GM19238 (cell line): ENCODE data around the gene RRBP1.

Experiments used
- DNase-seq: peaks from one replicate; pipeline ENCODE4 v3.0.0; 2011; ENCODE audit warnings: low spot score; ENCODE audit not compliant: insufficient read length

The RRBP1 gene

DNA sequence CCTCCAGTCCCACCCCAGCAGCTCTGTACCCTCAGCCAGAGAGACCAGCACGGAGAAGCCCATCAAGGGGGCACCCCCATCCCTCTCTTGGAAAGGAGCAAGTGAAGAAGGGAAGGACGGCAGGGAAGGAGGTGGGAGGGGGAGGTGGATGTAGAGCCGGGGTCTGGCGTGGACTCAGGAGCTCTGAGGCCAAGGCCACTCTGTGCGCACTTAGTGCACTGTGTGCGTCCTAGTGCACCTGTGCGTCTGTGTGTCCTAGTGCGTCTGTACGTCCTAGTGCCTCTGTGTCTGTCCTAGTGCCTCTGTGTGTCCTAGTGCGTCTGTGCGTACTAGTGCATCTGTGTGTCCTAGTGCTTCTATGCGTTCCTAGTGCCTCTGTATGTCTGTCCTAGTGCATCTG, 58.0 kb downstream of the RRBP1 start:
- DNase-seq: no peak

DNA sequence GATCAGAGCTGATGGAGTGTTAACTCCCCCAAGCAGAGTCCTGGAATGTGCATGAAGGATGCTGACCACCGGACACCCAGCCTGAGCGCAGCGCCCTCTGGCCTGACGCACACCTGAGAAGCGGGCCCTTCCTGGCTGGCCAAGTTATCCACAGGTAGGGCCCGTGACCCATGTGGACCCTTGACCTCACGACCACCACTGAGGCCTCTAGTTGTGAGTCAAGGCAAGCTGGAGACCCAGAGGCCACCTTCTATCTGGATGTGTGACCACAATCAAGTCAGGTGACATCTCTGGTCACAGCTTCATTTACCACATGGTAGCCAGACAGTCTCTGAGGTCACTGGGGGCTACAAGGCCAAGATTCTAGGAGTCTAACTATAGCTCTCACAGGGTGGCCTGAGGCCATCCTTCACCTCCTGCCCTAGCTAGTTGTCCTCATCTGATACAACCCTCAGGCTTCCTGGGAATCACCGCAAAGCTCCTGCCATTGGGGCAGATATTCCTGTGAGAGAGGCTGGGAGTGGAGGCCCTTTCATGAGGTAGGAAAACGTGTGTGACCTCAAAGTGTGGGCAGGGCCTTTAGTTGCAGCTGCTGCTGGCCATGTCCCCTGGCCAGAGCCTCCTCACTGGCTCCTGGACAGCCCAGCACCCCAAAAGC, 59.1 kb downstream of the RRBP1 start:
- DNase-seq: no peak

DNA sequence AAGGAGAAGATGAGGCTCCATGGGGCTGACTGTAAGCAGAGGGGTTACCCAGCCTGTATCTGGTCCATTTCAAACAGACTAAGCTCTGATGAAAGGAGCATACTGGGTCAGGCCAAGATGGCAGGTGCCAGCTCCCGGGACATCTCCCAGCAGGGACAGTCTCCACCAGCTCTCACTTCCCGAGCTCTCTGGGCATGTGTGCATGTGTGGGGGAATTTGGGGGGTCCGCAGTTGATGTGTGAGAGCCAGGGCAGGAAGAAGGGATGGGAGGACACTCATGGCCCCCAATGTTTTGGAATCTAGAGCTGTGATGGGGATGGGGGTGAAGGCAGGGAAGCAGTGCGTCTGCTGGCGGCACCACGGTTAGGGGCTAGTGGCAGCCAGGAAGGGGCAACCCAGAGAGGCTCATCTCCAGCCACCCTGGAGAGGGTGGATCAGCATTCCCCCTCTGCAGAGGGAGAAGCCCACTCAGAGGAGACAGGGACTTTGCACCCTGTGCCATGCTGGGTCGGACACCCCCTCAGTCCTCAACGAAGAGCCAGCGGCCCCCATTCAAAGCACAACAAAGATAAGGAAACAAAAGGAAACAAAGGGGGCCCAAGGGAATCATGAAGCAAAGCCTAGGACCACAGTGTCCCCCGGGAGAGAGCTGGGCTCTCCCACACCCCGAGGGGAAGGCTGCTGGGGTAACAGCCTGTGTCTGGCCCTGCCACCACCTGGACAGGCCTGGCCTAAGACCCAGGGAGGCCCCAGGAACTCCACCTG, 59.8 kb downstream of the RRBP1 start:
- DNase-seq: no peak

DNA sequence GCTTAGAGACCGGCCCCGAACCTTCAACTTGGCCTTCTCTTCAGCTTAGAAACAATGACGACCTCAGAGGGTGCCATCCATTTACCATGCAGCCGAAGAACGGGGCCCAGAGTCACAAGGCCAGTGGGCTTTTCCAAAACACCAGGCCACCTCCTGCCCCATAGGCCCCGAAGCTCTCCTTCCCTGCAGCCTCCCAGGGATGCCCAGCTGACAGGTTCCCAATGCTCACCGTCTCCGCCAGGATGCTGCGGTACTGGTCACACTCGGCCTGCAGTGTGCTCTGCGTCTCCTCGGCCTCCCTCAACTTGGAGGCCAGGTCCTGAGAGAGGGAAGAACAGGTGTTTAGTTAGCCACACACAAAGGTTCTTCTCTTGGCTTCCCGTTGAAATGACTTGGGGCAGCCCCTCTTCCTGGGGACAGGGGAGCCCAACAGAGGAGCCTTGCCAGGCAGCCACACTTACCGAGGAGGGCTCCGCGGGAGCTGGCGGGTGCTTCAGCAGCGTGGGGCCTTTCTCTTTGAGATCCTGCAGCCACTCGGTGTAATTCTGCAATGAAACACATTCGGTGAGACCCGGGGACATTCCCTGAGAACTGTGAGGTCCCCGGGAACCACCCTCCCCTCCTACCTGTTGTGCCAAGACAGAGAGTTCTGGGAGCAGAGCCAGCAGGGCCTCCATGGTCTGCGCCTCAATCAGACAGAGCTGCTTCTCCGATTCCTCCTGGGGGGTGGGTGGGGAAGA, 60.6 kb downstream of the RRBP1 start:
- no peak for DNase-seq

DNA sequence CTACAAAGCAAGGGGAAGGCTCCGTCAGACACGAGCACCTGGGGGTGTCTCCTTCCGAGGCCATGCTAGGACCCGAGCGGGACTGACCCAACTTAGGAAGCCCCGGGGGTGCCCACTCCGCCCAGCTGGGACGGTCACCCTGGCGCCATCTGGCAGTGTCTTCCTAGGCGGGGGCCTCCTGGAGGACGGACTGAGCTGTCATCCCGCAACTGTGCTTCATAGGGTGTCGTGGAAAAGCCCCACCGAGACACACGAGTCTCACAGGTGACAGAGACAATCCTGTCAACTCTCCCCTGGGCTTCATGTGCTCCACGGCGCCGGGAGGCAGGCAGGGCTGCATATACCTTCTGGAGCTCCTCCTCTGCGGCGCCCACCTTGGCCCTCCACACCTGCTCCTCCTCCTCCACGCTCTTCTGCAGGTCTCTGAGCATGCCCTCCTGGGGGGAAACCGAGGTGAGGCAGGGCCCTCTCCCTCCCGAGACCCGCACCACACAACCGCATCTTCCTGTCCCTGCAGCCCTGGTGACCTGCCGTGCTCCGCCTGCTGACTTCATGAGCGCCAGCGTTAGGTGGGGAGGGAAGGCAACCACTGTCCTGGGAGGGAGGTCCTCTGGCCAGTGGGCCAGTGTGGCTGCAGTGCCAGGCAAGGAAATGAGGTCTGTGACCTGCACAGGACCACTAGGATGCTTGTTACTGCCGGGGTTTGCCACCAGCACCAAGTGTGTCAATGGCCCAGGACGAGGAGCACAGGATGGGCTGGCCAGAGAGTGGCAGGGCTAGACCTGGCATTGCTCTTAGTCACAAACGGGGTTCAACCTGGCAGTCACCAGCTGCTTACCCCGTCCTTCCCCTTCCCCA, 61.4 kb downstream of the RRBP1 start:
- DNase-seq: peak; percentile 1

DNA sequence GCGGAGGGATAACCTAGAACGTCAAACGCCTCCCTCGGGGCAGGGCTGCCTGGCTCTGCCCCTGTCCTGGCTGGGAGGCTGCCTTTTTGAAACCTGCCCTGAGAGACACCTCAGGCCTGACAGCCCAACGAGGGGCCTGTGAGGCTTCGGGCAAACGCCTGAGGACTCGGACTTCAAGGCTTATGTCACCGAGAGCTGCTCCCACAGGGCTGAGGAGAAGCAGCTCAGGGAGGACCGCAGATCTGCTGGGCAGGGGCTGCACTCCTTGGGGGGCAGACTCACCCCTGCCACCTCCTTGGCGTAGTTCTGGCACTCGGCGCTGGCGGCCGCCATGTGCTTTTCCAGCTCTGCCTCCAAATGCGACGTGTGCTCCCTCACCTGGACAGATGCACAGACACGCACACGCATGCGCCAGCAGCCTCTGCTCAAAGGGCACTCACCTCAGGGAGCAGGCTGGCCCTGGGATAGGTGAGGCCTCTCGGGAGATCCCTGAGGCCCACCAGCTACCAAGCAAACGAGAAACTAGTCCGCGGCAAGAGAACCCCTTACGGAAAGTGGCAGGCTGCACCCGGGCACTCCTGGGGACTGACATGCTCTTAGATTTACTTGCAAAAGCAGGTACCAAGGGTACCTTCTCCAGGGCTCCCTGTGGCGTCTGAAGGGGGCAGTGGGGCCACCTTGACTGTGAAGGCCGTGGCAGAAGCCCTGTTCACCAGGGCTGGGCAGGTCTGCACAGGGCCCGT, 62.5 kb downstream of the RRBP1 start:
- no peak for DNase-seq

DNA sequence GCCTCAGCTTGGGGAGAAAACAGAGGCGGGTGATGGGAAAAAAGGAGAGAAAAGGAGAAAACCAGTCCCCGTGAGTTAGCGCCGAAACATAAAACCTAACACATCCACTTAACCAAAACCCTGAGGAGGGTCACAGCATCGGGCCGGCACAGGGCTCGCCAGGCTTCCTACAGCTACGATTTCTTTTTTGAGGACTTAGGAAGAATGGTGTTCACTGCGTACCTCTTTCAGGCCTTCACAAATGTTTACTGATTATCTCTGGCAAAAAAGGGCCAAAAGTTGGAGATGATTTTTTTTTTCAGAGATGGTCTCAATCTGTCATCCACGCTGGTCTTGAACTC, 63.4 kb downstream of the RRBP1 start:
- no peak for DNase-seq

DNA sequence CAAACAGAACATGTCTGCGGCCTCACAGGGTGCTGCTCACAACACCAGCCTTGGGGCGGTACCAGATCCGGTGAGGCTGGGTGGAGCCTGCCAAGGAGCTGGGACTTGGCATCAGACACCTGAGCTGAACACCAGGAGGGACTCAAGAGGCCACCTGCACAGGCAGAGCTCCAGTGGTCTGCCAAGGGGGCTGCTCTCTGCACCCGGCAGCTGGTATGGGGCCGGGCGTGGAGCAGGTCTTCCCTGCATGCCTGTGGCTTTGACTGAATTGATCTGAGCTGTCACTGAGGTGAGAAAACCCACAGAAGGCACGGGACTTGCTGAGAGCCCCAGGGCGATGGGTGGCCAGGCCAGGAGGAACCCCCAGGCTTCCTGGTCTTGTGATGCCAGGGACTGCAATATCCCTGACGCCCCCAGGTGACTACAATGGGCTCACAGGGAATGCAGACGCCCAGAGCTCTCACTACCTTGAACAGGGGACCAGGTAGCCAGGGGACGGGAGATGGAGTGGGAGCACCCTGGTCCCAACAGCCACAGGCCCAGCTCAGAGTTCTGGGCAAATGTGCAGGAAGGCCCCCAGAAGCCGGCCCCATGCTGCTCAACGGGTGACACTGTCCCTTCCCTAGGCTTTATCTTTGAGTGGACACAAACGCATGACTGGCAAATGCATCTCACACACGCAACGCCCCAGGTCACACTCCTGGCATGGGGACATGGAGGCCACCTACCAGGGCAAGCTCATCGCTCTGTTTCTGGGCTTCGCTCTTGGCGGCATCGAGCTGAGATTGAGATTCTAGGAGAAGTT, 64.0 kb downstream of the RRBP1 start:
- no peak for DNase-seq

DNA sequence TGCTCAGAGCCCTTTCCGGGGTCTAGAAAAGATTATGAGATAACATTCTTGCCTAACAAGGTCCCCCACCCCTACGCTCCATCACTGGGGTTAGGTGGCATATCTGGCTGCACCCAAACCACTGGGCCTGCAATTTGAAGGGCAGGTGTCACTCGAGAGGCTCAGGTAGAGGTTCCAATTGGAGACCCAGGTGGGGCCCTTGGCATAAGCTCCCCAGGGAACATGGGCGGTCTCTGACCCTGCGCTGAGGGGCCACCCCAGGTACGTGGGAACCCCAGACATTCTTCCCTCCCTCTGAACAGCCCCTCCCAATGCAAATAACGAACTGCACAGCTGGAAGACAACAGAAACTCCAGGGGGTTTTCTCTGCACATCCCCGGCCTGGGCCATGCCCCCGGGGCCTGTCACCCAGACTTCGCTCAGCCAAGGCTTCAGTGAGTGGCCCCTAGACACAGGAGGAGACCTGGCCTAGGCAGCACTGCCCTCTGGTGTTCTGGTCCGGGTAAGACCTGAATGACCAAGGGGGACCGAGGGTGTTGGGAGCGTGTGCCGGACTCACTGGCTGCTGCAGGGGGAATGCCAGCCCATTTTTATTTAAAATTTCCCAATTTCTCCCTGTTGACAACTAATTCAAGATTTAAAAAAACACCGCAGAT, 64.7 kb downstream of the RRBP1 start:
- peak; percentile 48 for DNase-seq

DNA sequence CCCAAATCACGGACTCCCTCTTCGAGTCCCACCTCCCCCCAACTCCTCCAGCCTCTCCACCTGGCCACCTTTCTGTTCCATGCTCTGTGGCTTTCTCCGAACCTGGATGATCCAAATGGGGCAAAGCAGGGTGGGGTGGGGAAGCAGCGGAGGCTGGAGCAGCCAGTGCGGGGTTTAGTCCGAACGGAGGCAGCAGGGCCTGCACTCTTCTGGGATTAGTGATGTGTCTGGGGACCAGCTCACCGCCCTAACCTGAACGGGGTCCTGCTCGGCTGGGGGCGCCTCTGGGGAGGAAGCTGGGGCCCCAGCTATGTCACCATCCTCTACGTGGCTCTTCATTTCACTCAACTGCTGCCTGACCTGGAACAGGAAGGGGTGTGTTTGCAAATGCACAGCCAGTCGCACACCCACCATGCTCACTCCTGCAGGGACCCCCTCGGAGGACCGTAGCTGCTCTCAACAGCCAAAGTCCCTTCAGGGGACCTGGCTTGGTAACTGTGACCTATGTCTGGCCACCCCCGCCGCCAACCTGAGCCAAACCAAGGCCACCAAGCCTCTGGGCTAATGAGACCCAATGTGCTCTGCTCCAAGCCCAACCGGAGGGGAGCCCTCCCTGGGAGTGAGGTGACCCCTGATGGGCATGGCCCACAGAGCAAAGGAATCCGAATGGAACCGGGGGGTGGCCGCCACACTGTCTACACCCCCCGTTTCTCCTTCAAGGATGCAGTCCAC, 65.4 kb downstream of the RRBP1 start:
- DNase-seq: no peak

DNA sequence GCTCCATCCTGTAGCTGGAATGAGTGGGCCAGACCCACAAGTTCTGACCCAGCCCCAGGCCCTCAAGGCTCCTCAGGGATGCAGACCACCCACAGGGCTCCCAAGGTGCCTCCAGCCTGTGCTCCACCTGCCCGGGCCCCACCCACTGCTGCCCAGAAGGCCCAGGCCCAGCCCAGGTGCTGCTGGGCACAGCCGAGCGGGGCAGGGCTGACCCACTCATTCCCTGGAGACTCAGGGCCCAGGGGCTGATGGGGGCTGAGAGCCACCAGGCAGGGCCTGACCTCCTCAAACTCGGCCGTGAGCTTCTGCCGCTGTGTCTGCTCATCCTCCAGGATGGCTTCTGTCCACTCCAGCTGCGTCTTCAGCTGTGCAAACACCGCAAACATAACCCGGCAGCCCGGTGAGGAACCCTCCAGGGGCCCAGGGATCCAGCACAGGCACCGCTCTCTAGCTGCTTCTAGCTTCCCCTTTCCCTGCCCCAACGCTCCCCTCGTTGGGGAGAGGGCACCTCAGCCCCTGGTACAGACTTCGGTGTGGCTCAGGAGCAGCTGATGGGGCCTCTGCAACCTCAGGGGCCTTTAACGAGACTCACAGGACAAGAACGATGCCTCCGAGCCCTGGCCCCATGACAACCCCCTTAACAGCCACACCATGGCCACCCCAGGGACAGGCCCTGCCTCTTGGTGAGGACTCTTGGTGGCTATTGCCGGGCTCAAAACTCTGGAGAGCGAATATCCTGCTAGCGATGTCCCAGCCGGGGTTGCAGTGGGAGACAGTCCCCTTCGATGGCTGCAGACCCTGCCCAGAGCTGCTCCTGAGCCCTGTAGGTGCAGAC, 66.2 kb downstream of the RRBP1 start:
- no peak for DNase-seq

DNA sequence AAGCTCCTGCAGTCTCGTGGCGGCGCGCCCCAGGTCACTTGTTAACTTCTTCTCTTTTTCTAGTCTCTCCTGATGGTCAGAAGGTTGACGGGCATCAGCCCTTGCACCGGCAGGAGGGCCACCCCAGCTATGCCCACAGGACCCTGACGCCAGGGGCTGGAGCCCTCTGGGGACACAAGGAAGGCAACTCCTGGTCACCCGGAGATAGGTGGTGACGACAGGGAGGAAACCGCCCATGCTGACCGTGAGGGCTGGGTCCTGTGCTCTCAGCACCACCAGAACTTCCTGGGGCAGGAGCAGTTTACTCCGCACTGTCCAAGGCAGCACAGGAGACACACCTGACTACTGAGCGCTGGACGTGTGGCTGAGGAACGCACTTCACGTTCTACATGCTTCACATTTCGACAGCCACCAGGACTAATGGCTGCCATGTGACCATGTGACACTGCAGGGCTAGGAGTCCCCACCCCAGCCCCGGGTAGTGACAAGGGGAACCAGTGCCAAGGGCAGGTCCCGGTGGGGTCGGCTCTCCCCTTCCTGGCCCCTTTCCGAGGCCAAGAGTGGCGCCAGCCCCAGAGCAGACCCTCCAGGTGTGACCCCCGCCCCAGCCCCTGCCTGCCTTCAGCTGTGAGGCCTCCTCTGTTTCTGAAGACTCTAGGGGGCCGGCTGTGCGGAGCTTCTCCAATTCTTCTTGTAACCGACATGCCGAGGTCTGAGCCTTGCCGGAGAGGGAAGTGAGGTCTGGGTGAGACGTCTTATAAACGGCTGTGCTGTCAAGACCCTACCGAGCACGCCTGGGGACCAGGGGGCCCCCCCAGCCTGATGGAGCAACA, 67.0 kb downstream of the RRBP1 start:
- no peak for DNase-seq

DNA sequence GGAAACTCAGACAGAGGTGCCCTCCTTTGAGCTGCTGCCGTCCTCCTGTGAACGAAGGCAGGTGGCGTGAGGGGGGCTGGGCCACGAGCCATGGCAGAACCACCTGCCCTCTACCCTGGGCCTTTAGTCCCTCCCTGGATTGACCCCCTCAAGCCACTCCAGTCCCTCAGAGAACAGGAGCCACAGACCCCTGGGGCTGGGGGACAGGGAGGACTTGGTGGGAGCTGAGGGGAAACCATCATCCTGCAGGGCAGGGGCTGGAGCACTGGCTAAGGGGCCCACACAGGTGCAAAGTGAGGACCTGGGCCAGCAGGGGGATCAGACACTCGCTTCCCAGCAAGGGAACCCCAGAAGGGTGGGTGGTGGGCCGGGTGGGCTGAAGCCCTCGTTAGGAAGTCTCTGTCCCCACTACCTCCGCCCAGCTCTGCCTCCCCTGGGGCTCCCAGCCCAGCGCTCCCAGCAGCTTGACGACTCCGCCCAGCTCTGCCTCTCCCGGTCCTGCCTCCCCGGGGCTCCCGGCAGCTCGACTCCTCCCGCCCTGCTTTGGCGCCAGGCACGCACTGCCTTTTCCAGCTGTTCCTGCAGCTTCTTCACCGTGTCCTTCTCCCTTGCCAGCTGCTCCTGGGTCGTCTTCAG, 67.7 kb downstream of the RRBP1 start:
- DNase-seq: no peak

DNA sequence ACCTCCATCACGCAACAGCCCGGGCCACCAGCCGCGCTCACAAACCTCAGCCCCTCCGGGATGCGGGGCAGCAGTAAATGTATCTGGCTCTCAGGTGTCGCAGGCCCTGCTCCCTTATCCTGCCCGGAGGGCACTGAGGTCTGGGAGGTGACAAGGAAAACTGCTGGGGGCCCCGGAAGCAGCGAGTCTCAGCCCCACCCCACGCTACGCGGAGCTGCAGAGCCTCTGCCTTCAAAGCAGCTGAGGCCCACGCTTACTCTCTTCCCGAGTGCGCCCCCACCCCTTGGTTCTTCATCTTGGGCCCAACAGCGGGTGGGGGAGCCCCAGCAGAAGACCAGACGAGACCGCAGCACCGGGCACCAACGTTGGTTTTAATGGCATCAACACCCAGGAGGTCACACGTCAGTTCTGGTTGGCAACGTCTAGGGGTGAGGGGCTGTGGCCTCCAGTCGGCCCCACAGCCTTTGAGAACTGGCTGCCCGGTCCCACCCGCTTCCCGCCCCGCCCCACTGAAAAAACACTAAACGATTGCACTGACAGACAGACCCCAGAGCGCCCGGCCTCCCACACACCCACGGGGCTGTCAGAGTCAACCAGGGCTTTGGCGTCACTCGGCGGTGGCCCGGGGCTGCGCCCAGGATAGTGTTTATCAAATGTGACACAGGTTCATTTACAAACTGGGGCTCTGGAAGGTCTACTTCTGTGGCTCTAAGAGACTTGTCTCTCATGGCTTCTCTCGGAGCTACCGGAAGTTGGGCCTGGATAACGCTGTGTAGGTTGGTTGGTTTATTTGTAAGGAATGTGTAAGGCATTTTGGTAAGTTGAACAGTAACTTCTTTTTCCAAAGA, 68.5 kb downstream of the RRBP1 start:
- no peak for DNase-seq

DNA sequence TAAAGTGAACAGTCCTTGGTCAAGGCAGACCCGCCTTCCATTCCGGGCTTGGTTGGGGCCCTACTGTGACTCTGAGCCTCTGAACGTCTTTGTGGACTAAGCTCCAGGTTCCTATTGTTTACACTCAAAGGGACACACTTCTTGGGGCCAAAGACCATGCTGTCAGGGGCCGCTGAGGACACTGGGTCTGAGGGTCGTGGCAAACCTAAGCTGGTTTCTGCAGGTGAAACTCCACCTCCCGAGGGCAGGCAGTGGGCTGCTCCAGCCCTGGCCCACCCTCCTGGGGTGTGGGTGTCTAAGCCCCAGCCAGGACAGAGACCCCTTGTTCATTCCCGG, 69.1 kb downstream of the RRBP1 start:
- DNase-seq: no peak
